ENCODE results near the gene HOMER1. TPM values are rescaled to one million over a fixed set of nuclear protein-coding genes. Genes with fewer than 3 reads are reported as not detected.

The HOMER1 gene
- total and polyA plus RNA-seq, 2 of the 4 experiments (the other 2 are of a cell fraction), result 1.9 to 6.8 TPM

DNA sequence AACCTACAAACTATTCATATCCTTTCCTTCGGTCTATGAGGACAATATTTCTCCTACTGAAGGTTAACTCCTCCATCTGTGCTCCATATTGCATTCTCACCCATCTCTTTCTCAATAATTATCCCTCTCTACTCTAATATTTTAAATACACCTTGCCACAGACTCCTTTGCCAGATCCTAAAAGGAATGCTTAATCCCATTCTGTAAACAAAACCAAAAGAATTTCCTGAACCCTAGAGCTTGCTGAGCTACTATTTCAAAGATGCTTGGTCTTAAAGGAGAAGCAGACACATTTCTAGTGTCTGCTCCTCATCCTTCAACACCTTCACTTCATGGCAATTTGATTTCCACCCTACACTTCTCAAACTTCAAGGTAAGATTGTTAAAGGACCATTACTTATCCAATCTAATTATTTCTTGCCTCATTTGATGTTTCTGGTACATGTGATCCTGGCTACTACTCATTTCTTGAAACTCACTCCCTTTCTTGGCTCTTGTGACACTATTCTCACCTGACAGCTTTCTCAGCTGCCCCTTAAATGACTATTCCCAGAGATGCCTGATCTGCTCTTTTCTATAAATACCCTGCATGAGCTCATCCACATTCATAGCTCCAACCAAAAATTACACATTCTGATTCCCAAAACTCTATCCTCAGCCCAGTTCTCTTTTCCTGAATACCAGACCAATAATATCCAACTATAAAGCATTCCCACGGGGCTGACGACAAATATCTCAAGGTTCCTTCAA, 20.2 kb downstream of the HOMER1 start (continued):
- TF ChIP-seq CHD1 (IDR thresholded peaks at IDR 0.05; ENCODE audit: low read depth, low read length) (no peak), MXI1 (IDR thresholded peaks at IDR 0.05; ENCODE audit: borderline replicate concordance, low read depth, low read length) (no peak)

GRCh38 chr5:79491690-79492317, 22.1 kb downstream of the HOMER1 start:
- Histone ChIP-seq H3K9ac (ENCODE audit: low read depth, low read length) (no peak overlapping the region), H3K4me2 (ENCODE audit: low read depth, low read length) (no peak overlapping the region), H2AK9ac (replicated peaks; ENCODE audit: low read depth, low read length, poor library complexity) (no peak overlapping the region), H4K8ac (ENCODE audit: low read depth in 2 of 2, low read length in 2 of 2) (no peak overlapping the region), H2BK5ac (ENCODE audit: low read depth, low read length, poor library complexity, severe bottlenecking) (no peak overlapping the region), H2BK15ac (ENCODE audit: low read depth, low read length) (no peak overlapping the region), H4K5ac (ENCODE audit: low read depth, low read length) (no peak overlapping the region; the same call in 1 of the 2 replicates), H3K4me1 (ENCODE audit: control insufficient read depth, insufficient read depth, low read length) (peaks cover 9% of the 10 kb centered on the region), H3K4ac (ENCODE audit: low read depth, low read length) (no peak overlapping the region), H3K18ac (ENCODE audit: low read depth, low read length) (no peak overlapping the region), H2AK5ac (ENCODE audit: low read depth, low read length) (no peak overlapping the region), H2BK20ac (ENCODE audit: low read depth, low read length) (no peak overlapping the region), H3K79me1 (ENCODE audit: low read depth in 1 of 2, low read length in 2 of 2) (peaks cover 8 to 20% of the 10 kb centered on the region in 2 experiments; a peak in 3 of 4 replicates), H4K91ac (ENCODE audit: insufficient read depth, low read depth, low read length) (no peak overlapping the region), H3K27ac (ENCODE audit: insufficient read depth, low read length) (no peak overlapping the region), H3K9me1 (ENCODE audit: insufficient read depth, low read length) (peaks cover 4% of the 10 kb centered on the region), H2BK120ac (ENCODE audit: low read depth, low read length) (no peak overlapping the region), H3K27me3 (ENCODE audit: control insufficient read depth, insufficient read depth, low read length) (no peaks in the 10 kb centered on the region), H3K56ac (ENCODE audit: extremely low read depth, insufficient read depth, low read length) (no peak overlapping the region), H3K36me3 (ENCODE audit: control insufficient read depth, insufficient read depth, low read length) (no peaks in the 10 kb centered on the region), H3K14ac (replicated peaks; ENCODE audit: low read depth, low read length) (no peak overlapping the region), H4K20me1 (ENCODE audit: insufficient read depth, low read length) (no peaks in the 10 kb centered on the region), H3K4me3 (ENCODE audit: insufficient read depth, low read depth, low read length) (no peak overlapping the region), H2AFZ (replicated peaks; ENCODE audit: low read length, poor library complexity) (no peak overlapping the region), H3K9me3 (ENCODE audit: control insufficient read depth, insufficient read depth, low read length) (no peaks in the 10 kb centered on the region), H3K23ac (ENCODE audit: low read depth, low read length) (no peak overlapping the region)
- TF ChIP-seq RCOR1 (IDR thresholded peaks at IDR 0.05; ENCODE audit: insufficient replicate concordance, low read length) (no peak), CTCF (conservative IDR thresholded peaks at IDR 0.05; ENCODE audit: low read depth, low read length) (no peak), ELK1 (IDR thresholded peaks at IDR 0.05; ENCODE audit: borderline replicate concordance, low read depth, low read length) (no peak)
- DNase-seq, result no peak
- in situ Hi-C loops (cut with MboI; ENCODE audit: low sequenced_read_pairs), result no loop called here
- dilution Hi-C loops (cut with HindIII; ENCODE audit: low sequenced_read_pairs, unreplicated experiment), result no loop called here
- ChIA-PET POLR2A (ENCODE audit: unreplicated experiment) (no interaction called here), CTCF (interaction anchor here (0.7 kb wide), 1 partner anchor 97 kb away, joined by 3 read pairs; no protein-coding TSS in a partner anchor)
- ATAC-seq (ENCODE audit: low read depth), result no peak
- intact Hi-C loops (cut with micrococcal nuclease), result no loop called here
- BruUV-seq (replicated peaks), result no TSS peak
